GM13976 (cell line): Measurements from ENCODE around the gene SSC5D.

Experiments used
- DNase-seq: peaks from one replicate; pipeline ENCODE4 v3.0.0; 2012; ENCODE audit warnings: low spot score
- in situ Hi-C: fragments of 300-500 bp; cut with MboI; formaldehyde crosslinking; loops from one replicate; pipeline ENCODE4 v1.12.0; 2022; ENCODE audit warnings: low sequenced_read_pairs, mixed read lengths, inconsistent platforms; ENCODE audit not compliant: unreplicated experiment
- TF ChIP-seq, protein P1 (sequence below): IDR thresholded peaks from 2 replicates; pipeline ENCODE4 v1.5.1; 2012; ENCODE audit warnings: borderline replicate concordance, mild to moderate bottlenecking; ENCODE audit not compliant: insufficient read depth; ENCODE audit errors: extremely low read depth, missing control alignments, control extremely low read depth

SSC5D gene

DNA sequence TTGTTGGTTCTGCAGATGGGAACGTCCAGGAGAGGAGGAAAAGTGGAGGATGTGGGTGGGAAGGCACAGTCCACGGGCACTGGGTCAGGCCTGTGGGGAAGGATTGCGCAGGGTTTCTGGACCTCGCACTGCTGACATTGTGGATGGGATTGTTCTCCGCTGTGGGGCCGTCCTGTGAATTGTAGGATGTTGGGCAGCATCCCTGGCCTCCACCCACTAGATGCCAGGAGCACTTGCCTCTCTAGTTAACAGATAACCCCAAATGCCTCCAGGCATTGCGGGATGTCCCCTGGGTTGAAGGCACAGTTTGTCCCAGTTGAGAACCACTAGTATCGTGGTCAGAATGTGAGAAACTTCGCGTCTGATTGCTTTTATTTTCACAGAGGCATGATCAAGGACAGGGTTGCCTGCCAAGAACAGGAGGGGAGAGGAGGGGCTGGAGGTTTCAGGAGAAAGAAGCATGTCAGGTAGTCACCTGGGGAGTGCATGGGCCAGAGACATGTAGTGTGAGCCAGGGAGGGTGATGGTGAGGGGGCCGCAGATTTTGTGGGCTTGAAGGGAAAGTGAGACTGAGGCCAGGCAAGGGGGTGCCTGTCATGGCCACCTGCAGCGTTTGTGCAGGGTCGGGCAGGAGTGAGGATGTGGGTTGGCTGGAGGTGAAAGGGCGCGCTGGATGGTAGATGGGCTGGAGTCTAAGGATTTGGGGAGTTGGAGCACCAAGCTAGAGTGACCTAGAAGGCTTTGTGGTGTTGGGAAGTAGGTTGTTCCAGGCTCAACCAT lies 8.6 kb upstream of the SSC5D start:
- in situ Hi-C loops = no loop called here
- TF ChIP-seq, protein P1, sequence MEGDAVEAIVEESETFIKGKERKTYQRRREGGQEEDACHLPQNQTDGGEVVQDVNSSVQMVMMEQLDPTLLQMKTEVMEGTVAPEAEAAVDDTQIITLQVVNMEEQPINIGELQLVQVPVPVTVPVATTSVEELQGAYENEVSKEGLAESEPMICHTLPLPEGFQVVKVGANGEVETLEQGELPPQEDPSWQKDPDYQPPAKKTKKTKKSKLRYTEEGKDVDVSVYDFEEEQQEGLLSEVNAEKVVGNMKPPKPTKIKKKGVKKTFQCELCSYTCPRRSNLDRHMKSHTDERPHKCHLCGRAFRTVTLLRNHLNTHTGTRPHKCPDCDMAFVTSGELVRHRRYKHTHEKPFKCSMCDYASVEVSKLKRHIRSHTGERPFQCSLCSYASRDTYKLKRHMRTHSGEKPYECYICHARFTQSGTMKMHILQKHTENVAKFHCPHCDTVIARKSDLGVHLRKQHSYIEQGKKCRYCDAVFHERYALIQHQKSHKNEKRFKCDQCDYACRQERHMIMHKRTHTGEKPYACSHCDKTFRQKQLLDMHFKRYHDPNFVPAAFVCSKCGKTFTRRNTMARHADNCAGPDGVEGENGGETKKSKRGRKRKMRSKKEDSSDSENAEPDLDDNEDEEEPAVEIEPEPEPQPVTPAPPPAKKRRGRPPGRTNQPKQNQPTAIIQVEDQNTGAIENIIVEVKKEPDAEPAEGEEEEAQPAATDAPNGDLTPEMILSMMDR = no peak
- no peak for DNase-seq

DNA sequence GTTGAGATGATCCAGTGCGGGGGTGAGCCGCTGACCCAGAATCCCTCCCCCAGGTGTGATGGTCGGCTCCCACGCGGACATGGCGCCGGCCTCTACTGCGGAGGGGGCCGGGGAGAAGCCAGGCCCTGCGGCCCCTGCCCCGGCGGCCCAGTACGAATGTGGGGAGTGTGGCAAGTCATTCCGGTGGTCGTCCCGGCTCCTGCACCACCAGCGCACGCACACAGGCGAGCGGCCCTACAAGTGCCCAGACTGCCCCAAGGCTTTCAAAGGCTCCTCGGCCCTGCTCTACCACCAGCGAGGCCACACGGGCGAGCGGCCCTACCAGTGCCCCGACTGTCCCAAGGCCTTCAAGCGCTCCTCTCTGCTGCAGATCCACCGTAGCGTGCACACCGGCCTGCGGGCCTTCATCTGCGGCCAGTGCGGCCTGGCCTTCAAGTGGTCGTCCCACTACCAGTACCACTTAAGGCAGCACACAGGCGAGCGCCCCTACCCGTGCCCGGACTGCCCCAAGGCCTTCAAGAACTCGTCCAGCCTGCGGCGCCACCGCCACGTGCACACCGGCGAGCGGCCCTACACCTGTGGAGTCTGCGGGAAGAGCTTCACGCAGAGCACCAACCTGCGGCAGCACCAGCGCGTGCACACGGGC lies 7.0 kb upstream of the SSC5D start:
- in situ Hi-C loops = no loop called here
- TF ChIP-seq, protein P1 = no peak
- no peak for DNase-seq

DNA sequence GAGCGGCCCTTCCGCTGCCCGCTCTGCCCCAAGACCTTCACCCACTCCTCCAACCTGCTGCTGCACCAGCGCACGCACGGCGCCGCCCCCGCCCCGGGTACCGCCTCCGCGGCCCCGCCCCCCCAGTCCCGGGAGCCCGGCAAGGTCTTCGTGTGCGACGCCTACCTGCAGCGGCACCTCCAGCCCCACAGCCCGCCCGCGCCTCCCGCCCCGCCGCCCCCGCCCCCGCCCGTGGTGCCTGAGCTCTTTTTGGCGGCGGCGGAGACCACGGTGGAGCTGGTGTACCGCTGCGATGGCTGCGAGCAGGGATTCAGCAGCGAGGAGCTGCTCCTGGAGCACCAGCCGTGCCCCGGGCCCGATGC lies 6.5 kb upstream of the SSC5D start:
- in situ Hi-C loops = no loop called here
- no peak for DNase-seq
- TF ChIP-seq, protein P1 = no peak

DNA sequence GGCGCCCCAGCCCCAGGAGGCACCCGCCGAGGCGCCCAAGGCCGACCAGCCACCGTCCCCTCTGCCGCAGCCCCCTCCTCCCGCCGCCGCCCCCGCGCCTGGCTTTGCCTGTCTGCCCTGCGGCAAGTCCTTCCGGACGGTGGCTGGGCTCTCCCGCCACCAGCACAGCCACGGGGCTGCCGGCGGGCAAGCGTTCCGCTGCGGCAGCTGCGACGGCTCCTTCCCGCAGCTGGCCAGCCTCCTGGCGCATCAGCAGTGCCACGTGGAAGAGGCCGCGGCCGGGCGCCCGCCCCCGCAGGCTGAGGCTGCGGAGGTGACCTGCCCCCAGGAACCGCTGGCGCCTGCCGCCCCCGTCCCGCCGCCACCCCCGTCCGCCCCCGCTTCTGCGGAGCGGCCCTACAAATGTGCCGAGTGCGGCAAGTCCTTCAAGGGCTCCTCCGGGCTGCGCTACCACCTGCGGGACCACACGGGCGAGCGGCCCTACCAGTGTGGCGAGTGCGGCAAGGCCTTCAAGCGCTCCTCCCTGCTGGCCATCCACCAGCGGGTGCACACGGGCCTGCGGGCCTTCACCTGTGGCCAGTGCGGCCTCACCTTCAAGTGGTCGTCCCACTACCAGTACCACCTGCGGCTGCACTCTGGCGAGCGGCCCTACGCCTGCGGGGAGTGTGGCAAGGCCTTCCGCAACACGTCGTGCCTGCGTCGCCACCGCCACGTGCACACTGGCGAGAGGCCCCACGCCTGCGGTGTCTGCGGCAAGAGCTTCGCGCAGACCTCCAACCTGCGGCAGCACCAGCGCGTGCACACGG lies 5.9 kb upstream of the SSC5D start:
- DNase-seq = no peak
- in situ Hi-C loops = no loop called here
- TF ChIP-seq, protein P1 = no peak

DNA sequence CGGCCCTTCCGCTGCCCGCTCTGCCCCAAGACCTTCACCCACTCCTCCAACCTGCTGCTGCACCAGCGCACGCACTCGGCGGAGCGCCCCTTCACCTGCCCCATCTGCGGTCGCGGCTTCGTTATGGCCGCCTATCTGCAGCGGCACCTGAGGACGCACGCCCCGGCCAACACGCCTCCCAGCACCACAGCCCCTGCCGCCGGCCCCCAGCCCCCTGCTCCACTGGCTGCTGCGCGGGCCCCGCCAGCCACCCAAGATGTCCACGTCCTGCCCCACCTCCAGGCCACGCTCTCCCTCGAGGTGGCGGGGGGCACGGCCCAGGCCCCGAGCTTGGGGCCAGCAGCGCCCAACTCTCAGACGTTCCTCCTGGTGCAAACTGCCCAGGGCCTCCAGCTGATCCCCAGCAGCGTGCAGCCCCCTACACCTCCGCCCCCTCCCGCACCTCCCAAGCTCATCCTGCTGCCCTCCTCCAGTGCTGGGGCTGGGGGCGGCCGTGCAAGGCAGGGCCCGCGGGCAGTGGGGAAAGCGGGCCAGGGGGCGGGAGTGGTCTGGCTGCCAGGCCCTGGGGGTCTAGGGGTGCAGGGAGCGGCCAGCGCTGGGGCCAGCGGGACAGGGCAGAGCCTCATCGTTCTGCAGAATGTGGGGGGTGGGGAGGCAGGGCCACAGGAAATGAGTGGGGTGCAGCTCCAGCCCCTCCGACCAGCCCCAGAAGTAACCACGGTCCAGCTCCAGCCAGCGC lies 5.1 kb upstream of the SSC5D start:
- DNase-seq = no peak
- in situ Hi-C loops = no loop called here
- TF ChIP-seq, protein P1 = no peak
